ENCODE measurements around the gene TEC.

DNA sequence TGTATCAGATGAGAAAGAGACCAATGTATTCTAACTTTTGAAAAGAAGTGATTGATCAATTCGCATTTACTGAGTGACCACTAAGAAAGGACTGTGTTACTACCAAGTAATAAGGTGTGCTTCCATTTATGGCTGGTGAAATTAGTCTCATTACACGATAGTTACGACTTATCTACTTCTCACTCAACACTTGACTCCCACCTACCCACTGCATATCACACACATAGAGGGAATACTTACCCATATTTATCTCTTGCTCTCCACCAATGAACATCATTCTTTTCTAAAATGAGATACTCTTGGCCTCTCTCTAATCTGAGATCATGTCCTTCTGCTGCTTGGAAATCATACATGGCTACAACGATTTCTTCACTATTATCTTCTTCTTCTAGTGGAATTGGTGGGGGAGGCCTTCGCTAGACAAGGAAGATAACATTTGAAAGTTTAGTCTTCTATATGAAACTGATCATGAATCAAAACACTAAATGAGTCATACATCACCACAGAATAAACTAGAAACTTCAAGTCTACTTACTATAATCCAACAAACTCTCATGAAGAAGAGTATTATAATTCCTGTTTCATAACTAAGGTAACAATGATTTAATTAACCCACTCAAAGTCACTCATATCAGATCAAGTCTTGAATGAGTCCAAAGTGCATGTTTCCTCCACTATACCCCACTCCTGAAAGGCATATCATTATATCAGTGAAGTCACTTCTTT, 101.9 kb downstream of the TEC start:
- TF ChIP-seq CTCF (IDR thresholded peaks at IDR 0.05 in 4 of 5, conservative IDR thresholded peaks at IDR 0.05 in 1 of 5) (no peak), POLR2A (IDR thresholded peaks at IDR 0.05) (no peak)

Measured in gastrocnemius medialis (tissue), 4 donors.